NB4 (cell line): ENCODE measurements around the gene PVALEF.

Experiments
- DNase-seq: peaks from one replicate; pipeline ENCODE4 v3.0.0; 2010; ENCODE audit warnings: low read depth
- H3K4me3 ChIP-seq: one replicate; pipeline ENCODE4 v1.5.1; 2011; ENCODE audit warnings: mild to moderate bottlenecking, low read depth, low read length, moderate library complexity
- CTCF ChIP-seq: IDR thresholded peaks from one replicate; pipeline ENCODE4 v1.5.1; 2012; ENCODE audit warnings: low read depth, low read length
- MAX ChIP-seq: IDR thresholded peaks from 2 replicates; pipeline ENCODE4 v1.6.1; 2011; ENCODE audit warnings: low read depth, low read length
- MYC ChIP-seq: IDR thresholded peaks from 2 replicates; pipeline ENCODE4 v1.6.1; 2011; ENCODE audit warnings: low read depth, low read length
- POLR2A ChIP-seq: IDR thresholded peaks from 2 replicates; pipeline ENCODE4 v1.6.1; 2011; ENCODE audit warnings: mild to moderate bottlenecking; ENCODE audit not compliant: insufficient read length; ENCODE audit errors: extremely low read depth

Gene PVALEF

GRCh38 chr17:81123052-81124048 is 42.0 kb upstream of the PVALEF start:
- TF ChIP-seq CTCF = no peak
- TF ChIP-seq MYC = no peak
- no peak for TF ChIP-seq MAX
- no peak for TF ChIP-seq POLR2A
- H3K4me3 ChIP-seq = no peak overlapping the region
- DNase-seq = no peak

DNA sequence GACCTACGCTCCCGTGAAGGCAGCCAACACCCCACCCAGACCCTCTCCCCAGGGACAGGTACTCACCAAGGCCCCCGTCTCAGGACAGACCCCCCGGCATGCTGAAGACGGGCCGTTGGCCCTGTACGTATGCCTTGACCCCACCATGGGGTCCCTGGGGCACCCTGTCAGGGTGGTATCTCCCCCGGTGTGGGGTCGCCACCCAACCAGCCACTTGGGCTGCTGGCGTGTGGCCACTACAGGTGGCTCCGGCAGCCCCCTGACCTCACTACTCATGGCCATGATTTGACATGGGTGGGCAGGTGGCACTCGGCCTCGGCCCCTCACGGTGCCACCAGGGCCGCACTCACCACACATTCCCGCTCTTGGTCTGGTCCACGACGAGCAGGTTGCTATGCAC is 40.9 kb upstream of the PVALEF start:
- no peak overlapping the region for H3K4me3 ChIP-seq
- no peak for DNase-seq
- TF ChIP-seq MAX (no peak), MYC (no peak)

DNA sequence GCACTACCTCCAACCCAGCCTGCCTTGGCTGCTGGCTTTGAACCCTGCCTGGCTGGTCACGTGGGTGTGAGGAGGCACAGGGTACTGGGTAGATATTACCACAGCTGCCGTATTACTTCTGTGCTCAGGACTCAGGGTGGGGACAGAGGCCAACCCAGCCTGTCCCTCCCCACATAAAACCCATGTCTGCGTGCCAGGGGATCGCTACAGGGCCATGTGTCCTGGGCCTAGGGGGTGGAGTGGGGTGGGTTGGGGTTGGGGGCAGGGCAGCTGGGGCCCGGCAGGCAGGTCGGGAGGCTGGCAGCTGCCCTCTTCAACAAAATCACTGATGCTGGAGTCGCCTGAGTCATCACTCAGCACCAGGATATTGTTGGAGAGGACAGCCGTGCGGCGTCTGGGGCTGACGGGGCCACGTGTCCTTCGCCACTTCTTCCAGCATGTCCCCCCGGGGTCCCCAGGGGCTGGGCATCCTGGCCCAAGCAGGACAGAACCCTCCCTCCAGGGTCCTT is 39.7 kb upstream of the PVALEF start:
- no peak overlapping the region for H3K4me3 ChIP-seq
- no peak for TF ChIP-seq POLR2A
- TF ChIP-seq MYC = no peak
- TF ChIP-seq CTCF = no peak
- no peak for TF ChIP-seq MAX
- DNase-seq = no peak

DNA sequence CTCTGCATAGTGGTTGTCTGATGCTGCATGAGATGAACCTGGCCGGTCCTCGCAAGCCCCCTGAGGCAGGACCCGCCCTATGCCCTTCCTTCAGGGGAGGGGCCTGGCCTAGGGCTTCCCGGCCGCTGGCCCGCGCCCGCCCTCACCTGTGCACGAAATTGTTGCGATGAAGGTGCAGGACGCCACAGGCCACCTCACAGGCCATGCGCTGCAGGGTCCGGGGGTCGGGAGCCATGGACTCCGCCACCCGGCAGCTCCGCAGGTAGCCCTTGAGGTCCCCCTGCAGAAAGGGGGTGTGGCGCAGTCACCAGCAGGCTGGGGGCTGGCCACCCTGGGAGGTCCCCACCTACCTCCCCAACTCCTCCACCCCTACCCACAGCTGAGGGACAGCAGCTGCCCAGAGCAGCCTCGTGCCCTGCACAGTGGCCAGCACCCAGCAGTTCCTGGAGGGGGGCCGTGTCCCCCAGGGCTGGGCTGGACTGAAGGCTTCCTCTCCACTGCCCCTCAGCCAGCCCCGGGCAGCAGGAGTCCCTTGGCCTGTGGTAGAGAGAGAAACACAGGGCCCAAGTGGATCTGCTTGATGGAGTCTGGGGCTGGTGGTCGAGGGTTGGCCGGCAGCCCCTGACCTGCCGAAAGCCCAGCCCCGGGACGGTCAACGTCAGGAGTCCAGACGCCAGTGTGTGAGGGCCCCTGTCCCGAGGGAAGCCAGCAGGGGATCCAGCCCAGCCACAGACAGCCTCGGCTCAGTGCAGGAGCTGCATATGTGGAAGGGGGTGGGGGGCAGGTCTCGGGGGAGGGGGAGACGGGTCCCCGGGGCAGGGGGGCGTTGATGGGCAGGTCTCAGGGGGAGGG is 38.8 kb upstream of the PVALEF start:
- DNase-seq = no peak
- no peak overlapping the region for H3K4me3 ChIP-seq
- TF ChIP-seq POLR2A (no peak), MYC (no peak), MAX (no peak), CTCF (no peak)

GRCh38 chr17:81127133-81127455 is 38.2 kb upstream of the PVALEF start:
- H3K4me3 ChIP-seq = no peak overlapping the region
- TF ChIP-seq MYC = no peak
- no peak for TF ChIP-seq POLR2A
- TF ChIP-seq MAX = no peak
- TF ChIP-seq CTCF = no peak

More at GRCh38 chr17:81127133-81127455, 38.2 kb upstream of the PVALEF start:
- no peak for DNase-seq
